CD1c-positive myeloid dendritic cell (primary cell): ENCODE data around the gene PCYT1A.
"Not testable (repeated sequence)": the region's sequence is repeated elsewhere in the genome, so short reads cannot be mapped to it uniquely, and the experiment has no call there.

ENCODE experiments used
- DNase-seq: peaks from one replicate; pipeline ENCODE4 v3.0.0-alpha.2; 2016; ENCODE audit errors: extremely low spot score

The PCYT1A gene

DNA sequence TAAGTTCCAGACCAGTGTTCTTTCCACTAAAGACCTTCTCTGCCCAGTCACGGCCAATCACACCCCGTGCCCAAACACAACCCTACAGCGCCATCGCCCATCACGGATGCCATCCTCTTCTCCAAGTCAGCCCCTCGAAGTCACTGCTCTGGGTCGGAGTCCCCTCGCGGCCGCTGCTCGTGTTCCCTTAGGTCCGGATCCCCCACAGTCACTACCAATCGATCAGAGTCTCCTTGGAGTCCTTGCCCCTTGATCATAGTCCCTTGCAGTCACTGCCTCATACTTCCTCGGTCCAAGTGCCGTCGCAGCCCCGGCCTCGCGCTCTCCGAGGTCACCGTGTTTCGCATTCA is 461 bp downstream of the PCYT1A start:
- DNase-seq: peak; percentile 52

GRCh38 chr3:196284396-196284795 is 3.1 kb downstream of the PCYT1A start:
- no peak for DNase-seq

- no peak for DNase-seq
These were observed 5.6 kb downstream of the PCYT1A start for GRCh38 chr3:196281962-196282361.

DNA sequence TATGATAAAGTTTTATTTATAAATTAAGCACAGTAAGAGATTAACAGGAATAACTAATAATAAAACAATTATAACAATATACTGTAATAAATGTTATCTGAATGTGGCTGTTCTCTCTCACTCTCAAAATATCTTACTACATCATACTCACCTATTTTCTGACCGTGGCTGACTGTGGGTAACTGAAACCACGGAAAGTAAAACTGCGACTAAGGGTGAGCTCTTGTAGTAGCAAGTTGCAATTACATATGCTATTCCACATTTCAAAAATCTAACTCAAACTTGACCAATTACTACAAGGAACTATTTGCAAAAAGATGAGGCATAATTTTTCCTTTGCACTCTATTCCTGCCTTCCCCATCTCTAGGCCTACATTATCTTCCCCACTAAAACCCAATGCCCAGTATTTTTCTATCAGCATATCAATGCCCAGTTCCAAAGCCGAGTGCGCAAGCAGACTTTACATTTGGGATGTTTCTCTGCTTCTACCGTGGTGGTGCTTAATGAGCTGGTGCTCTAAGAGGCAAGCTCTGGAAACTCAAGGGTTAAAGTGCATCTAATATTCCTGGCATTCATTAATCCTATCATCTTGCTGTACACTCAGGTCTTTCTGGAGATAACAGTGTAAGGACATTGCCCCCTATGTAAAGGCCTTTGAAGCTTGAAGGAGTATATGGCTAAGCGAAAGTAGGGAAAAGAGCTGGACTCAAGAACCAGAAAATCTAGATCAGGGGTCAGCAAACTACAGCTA is 6.7 kb downstream of the PCYT1A start:
- no peak for DNase-seq

DNA sequence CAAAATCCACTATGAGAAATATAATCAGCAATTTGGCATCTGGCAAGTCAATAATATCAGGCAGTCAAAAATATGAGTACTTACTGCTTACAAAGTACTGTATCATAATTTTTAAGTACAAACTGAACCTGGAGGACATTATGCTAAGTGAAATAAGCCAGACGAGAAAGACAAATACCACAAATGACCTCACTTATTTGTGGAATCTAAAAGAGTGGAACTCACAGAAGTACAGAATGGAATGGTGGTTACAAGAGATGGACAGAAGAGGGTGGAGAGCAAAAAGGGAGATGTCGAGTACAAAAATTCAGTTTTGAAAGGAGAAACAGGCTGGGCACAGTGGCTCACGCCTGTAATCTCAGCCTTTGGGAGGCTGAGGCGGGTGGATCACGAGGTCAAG is 12.4 kb downstream of the PCYT1A start:
- DNase-seq: no peak

DNA sequence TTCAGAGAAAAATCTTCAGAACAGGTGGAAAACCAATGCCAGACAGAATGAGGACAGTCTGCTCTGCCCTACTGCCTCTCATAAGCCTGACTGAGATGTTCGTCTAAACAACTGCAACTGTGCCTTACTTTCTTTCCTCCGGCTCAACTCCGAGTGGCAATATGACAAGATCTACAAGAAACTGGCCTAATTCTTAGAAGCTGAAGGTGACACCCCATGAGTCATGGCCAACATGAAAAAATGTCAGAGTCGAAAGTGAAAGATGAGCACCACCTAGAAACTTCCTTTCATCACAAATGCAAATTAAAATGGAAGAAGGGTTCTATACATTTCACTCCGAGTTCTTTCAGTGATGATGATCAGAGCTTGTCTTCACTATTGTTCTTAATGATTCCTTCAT is 12.9 kb downstream of the PCYT1A start:
- DNase-seq: peak; percentile 60

GRCh38 chr3:196273655-196274054 is 13.9 kb downstream of the PCYT1A start:
- DNase-seq: no peak

DNA sequence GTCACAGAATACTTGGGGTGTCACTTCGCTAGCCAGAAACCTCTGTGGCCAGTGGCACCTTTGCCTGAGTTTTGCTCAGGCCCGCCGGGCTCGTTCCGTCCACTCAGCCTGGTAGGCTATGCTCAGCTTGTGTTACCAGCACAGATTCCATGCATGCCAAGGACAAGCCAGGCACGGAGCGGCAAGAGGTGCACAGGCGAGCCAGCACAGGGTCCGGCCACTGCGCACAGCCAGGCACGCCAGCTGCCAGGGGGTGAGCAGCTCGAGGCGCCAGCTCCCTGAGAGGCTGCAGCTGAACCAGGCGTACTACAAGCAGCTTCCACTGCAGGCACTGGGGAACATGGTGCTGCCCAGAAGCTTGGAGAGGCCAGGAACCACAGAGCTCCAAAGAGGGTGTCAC is 14.7 kb downstream of the PCYT1A start:
- no peak for DNase-seq

DNA sequence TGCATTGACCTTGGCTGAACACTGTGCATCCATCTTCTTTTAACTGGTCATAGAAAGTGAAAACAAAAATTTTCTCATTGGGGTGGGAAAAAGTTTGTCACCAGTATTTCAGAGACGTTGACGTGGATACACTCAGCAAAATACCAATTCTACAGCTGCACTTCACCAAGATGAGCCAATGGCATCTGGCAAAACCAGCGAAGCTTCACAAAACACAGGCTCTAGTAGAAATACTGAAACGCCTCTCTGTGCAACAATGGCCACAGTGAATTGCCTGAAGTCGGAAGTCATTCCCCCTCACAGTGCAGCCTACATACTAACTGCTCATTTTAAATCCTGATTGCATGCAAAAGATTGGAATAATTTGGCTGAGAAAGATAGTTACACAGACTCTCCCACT is 17.0 kb downstream of the PCYT1A start:
- no peak for DNase-seq

GRCh38 chr3:196268284-196269163 is 19.0 kb downstream of the PCYT1A start:
- peak; percentile 35 for DNase-seq

DNA sequence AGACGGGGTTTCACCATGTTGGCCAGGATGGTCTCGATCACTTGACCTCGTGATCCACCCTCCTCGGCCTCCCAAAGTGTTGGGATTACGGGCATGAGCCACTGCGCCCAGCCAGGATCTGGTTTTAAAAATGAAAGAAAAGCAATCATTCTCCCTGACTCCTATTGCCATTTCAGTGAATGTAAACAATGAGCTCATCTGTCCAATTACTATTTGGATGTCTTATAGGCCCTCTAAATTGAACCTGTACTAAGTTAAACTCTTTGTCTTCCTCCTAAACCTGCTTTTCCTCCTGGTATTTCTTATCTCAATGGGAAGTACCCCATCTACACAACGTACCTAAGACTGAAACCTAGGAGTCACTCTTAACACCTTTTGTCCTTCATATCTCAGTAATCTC is 23.7 kb downstream of the PCYT1A start:
- DNase-seq: no peak

- DNase-seq: no peak
These were observed 26.7 kb downstream of the PCYT1A start for GRCh38 chr3:196260784-196261183.

- DNase-seq: no peak
These were observed 31.8 kb downstream of the PCYT1A start for GRCh38 chr3:196255776-196256175.

- DNase-seq: no peak
These were observed 32.9 kb downstream of the PCYT1A start for GRCh38 chr3:196254376-196255283.

- DNase-seq: no peak
These were observed 35.6 kb downstream of the PCYT1A start for GRCh38 chr3:196251918-196252317.

GRCh38 chr3:196246612-196247308 is 40.8 kb downstream of the PCYT1A start:
- DNase-seq: no peak

DNA sequence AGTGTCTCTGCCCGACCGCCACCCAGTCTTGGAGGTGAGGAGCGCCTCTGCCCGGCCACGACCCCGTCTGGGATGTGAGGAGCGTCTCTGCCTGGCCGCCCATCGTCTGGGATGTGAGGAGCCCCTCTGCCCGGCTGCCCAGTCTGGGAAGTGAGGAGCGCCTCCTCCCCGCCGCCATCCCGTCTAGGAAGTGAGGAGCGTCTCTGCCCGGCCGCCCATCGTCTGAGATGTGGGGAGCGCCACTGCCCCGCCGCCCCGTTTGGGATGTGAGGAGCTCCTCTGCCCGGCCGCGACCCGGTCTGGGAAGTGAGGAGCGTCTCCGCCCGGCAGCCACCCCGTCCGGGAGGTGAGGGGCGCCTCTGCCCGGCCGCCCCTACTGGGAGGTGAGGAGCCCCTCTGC is 43.4 kb downstream of the PCYT1A start:
- not testable (repeated sequence) for DNase-seq

DNA sequence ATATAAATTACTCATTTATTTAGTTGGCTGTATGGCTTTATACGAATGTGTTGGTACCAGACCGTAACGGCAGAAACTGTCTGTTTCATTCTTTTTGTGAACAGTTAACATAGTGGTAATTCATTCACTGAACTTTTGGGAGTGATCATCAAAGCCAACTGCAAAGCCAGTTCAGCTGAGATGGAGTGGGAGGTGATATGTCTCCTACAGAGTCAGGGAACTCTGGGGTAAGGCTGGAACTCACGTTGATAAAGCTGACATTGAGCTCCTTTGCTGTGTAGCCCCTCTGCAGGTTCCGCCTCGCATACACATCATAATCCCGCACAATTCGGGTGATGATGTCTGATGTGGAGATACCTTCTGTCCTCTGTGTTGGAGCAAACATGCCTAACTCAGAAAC is 45.8 kb downstream of the PCYT1A start:
- no peak for DNase-seq

DNA sequence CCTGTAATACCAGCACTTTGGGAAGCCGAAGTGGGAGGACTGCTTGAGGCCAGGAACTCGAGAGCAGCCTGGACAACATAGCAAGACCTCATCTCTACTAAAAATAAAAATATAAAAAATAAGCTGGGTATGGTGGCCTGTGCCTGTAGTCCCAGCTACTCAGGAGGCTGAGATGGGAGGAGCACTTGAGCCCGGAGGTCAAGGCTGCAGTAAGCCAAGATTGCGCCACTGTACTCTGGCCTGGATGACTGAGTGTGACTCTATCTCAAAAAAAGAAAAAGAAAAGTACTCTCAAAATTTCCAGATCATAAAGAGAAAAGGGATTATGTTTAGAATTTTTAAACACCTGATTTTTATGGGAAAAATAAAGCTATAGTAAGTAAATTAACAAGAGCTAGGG is 47.1 kb downstream of the PCYT1A start:
- DNase-seq: no peak

GRCh38 chr3:196238612-196239560 is 48.6 kb downstream of the PCYT1A start:
- no peak for DNase-seq
